H1 (cell line): ENCODE data around the gene SLC2A11. TPM values are rescaled to one million over a fixed set of nuclear protein-coding genes. Genes with fewer than 3 reads are reported as not detected.

Source experiments
- CTCF ChIA-PET: fragments of 300-600 bp; sonication (Branson Sonifier 250); formaldehyde crosslinking; loops from one replicate; lab custom pipeline; 2021; ENCODE audit not compliant: partially characterized antibody; lab: Charles Lee
- POLR2A ChIA-PET: fragments of 300-600 bp; sonication (Branson Sonifier 250); formaldehyde crosslinking; loops from one replicate; lab custom pipeline; 2021; ENCODE audit warnings: inconsistent platforms; ENCODE audit not compliant: partially characterized antibody; lab: Charles Lee
- DNase-seq, 2 experiments: peaks; one replicate each; pipeline versions ENCODE4 v3.0.0 to v3.0.0-alpha.2; 2010 to 2022; ENCODE audit warnings: low spot score in 2 of 2, low read depth in 1 of 2, mixed read lengths in 1 of 2
- FAIRE-seq: peaks from 2 replicates; lab custom pipeline; 2011; peaks lifted over from hg19 to GRCh38; lab: Jason Lieb, UNC
- H2AFZ ChIP-seq: 2 replicates; pipeline ENCODE4 v1.8.1; 2012; ENCODE audit warnings: low read length, inconsistent platforms
- H2AK5ac ChIP-seq: 2 replicates; pipeline ENCODE4 v1.6.1; 2013; ENCODE audit warnings: low read depth, low read length
- H2BK120ac ChIP-seq: replicated peaks from 2 replicates; pipeline ENCODE3; 2013; ENCODE audit warnings: low read depth, low read length, inconsistent platforms
- H2BK12ac ChIP-seq: 2 replicates; pipeline ENCODE4 v1.6.1; 2013; ENCODE audit warnings: low read depth, low read length
- H2BK15ac ChIP-seq: 2 replicates; pipeline ENCODE4 v1.6.1; 2013; ENCODE audit warnings: low read length
- H2BK20ac ChIP-seq: 2 replicates; pipeline ENCODE4 v1.6.1; 2013; ENCODE audit warnings: low read length
- H2BK5ac ChIP-seq: 2 replicates; pipeline ENCODE4 v1.6.1; 2013; ENCODE audit warnings: low read depth, low read length
- H3K14ac ChIP-seq: 2 replicates; pipeline ENCODE4 v1.6.1; 2013; ENCODE audit warnings: inconsistent platforms; ENCODE audit not compliant: insufficient read length
- H3K18ac ChIP-seq: 2 replicates; pipeline ENCODE4 v1.6.1; 2013; ENCODE audit warnings: low read length; ENCODE audit errors: extremely low read depth
- H3K23ac ChIP-seq: 2 replicates; pipeline ENCODE4 v1.6.1; 2013; ENCODE audit warnings: inconsistent platforms; ENCODE audit not compliant: insufficient read length
- H3K23me2 ChIP-seq: 2 replicates; pipeline ENCODE4 v1.6.1; 2013; ENCODE audit warnings: low read depth, low read length
- H3K27ac ChIP-seq: 2 replicates; pipeline ENCODE4 v1.6.1; 2011; ENCODE audit warnings: low read depth, low read length, inconsistent platforms
- H3K27me3 ChIP-seq, 4 experiments: replicated peaks in 1 of 4; 1 replicate in 1 of 4; 2 replicates in 3 of 4; pipeline versions ENCODE4 v1.6.1 to v1.8.1; 2011 to 2013; ENCODE audit warnings: low read length in 3 of 4, mild to moderate bottlenecking in 3 of 4, inconsistent platforms in 2 of 4, mixed read lengths in 2 of 4, moderate library complexity in 1 of 4; ENCODE audit not compliant: control insufficient read depth in 3 of 4, insufficient read depth in 3 of 4; ENCODE audit errors: extremely low read depth in 1 of 4
- H3K36me3 ChIP-seq, 4 experiments: 2 replicates each; pipeline versions ENCODE4 v1.6.1 to v1.8.1; 2011 to 2013; ENCODE audit warnings: mild to moderate bottlenecking in 4 of 4, low read length in 3 of 4, moderate library complexity in 2 of 4, control low read depth in 1 of 4, inconsistent platforms in 1 of 4; ENCODE audit not compliant: insufficient read depth in 4 of 4, control insufficient read depth in 2 of 4
- H3K4ac ChIP-seq: replicated peaks from 2 replicates; pipeline ENCODE3; 2013; ENCODE audit warnings: low read length, low read depth, mixed read lengths, inconsistent platforms; ENCODE audit not compliant: insufficient read length
- H3K4me1 ChIP-seq, 4 experiments: replicated peaks in 1 of 4; 1 replicate in 1 of 4; 2 replicates in 3 of 4; pipeline versions ENCODE4 v1.6.1 to v1.8.1; 2011 to 2013; ENCODE audit warnings: low read length in 3 of 4, inconsistent platforms in 2 of 4, mixed read lengths in 1 of 4; ENCODE audit not compliant: insufficient read depth in 4 of 4, control insufficient read depth in 3 of 4
- H3K4me2 ChIP-seq, 2 experiments: 2 replicates each; pipeline versions ENCODE4 v1.6.1 to v1.8.1; 2011 to 2013; ENCODE audit warnings: low read depth in 2 of 2, low read length in 2 of 2, control low read depth in 1 of 2, inconsistent platforms in 1 of 2, mild to moderate bottlenecking in 1 of 2; ENCODE audit not compliant: insufficient read depth in 1 of 2
- H3K4me3 ChIP-seq, 4 experiments: fragments of 200-600, 300-600 bp in 1 of 4; sonication (generic), shearing (Covaris generic), sonication (Bioruptor Twin) in 1 of 4; 2 replicates each; pipeline versions ENCODE4 v1.5.1 to v1.8.1; 2011 to 2016; ENCODE audit warnings: low read length in 4 of 4, low read depth in 3 of 4, control low read depth in 2 of 4, inconsistent platforms in 2 of 4, mild to moderate bottlenecking in 2 of 4, mixed read lengths in 1 of 4, moderate library complexity in 1 of 4; ENCODE audit not compliant: insufficient read depth in 2 of 4; ENCODE audit errors: extremely low read depth in 1 of 4
- H3K56ac ChIP-seq: replicated peaks from 2 replicates; pipeline ENCODE3; 2013; ENCODE audit warnings: low read depth, mild to moderate bottlenecking, mixed read lengths, low read length, inconsistent platforms; ENCODE audit not compliant: insufficient read length
- H3K79me1 ChIP-seq: 2 replicates; pipeline ENCODE4 v1.6.1; 2013; ENCODE audit warnings: low read depth, low read length, control low read depth
- H3K79me2 ChIP-seq, 2 experiments: 2 replicates each; pipeline versions ENCODE4 v1.6.1 to v1.8.1; 2012 to 2013; ENCODE audit warnings: low read length in 2 of 2, mild to moderate bottlenecking in 2 of 2, inconsistent platforms in 1 of 2; ENCODE audit not compliant: insufficient read depth in 2 of 2, control insufficient read depth in 1 of 2
- H3K9ac ChIP-seq, 4 experiments: replicated peaks in 1 of 4; 1 replicate in 1 of 4; 2 replicates in 3 of 4; pipeline versions ENCODE4 v1.6.1 to v1.8.1; 2011 to 2013; ENCODE audit warnings: low read depth in 3 of 4, low read length in 3 of 4, control low read depth in 2 of 4, mild to moderate bottlenecking in 2 of 4, moderate library complexity in 2 of 4, inconsistent platforms in 1 of 4; ENCODE audit errors: extremely low read depth in 1 of 4
- H3K9me3 ChIP-seq, 2 experiments: 2 replicates each; pipeline versions ENCODE4 v1.6.1 to v1.8.1; 2012 to 2013; ENCODE audit warnings: mild to moderate bottlenecking in 2 of 2, moderate library complexity in 2 of 2, control low read depth in 1 of 2, inconsistent platforms in 1 of 2, low read depth in 1 of 2, low read length in 1 of 2, mixed read lengths in 1 of 2; ENCODE audit not compliant: insufficient read depth in 2 of 2
- H4K20me1 ChIP-seq, 2 experiments: replicated peaks in 1 of 2; 2 replicates each; pipeline versions ENCODE3 to v1.8.1; 2011 to 2013; ENCODE audit warnings: inconsistent platforms in 2 of 2, low read length in 2 of 2, mild to moderate bottlenecking in 1 of 2; ENCODE audit not compliant: insufficient read depth in 2 of 2, control insufficient read depth in 1 of 2
- H4K5ac ChIP-seq: 2 replicates; pipeline ENCODE4 v1.6.1; 2013; ENCODE audit warnings: low read length, low read depth, mixed read lengths, inconsistent platforms; ENCODE audit not compliant: insufficient read length
- H4K8ac ChIP-seq: 2 replicates; pipeline ENCODE4 v1.8.0; 2013; ENCODE audit warnings: mild to moderate bottlenecking, moderate library complexity, low read length, inconsistent platforms; ENCODE audit not compliant: insufficient read depth; ENCODE audit errors: extremely low read depth
- H4K91ac ChIP-seq: replicated peaks from 2 replicates; pipeline ENCODE3; 2013; ENCODE audit warnings: low read length, mixed read lengths, inconsistent platforms; ENCODE audit not compliant: insufficient read length
- CBX5 ChIP-seq: fragments of 300-800, 300-1000 bp; sonication (generic); IDR thresholded peaks from 2 replicates; pipeline ENCODE4 v1.7.1; 2016; ENCODE audit warnings: antibody characterized with exemption, low read length, low read depth
- CBX8 ChIP-seq: fragments of 300-800, 300-1000 bp; sonication (generic); IDR thresholded peaks from 2 replicates; pipeline ENCODE4 v1.7.1; 2016; ENCODE audit warnings: low read depth, low read length, borderline replicate concordance
- CREB1 ChIP-seq: IDR thresholded peaks from 2 replicates; pipeline ENCODE4 v1.6.1; 2012; ENCODE audit warnings: inconsistent platforms
- EZH2 ChIP-seq: fragments of 200-600 bp; sonication (generic); IDR thresholded peaks from 2 replicates; pipeline ENCODE4 v1.7.1; 2012; ENCODE audit warnings: low read depth, mild to moderate bottlenecking, moderate library complexity, low read length, inconsistent platforms; ENCODE audit not compliant: severe bottlenecking
- FOSL1 ChIP-seq: IDR thresholded peaks from 2 replicates; pipeline ENCODE4 v1.6.1; 2011; ENCODE audit warnings: mild to moderate bottlenecking, low read depth, low read length, moderate library complexity; ENCODE audit not compliant: insufficient read depth
- GTF2F1 ChIP-seq: IDR thresholded peaks from 2 replicates; pipeline ENCODE4 v1.6.1; 2012; ENCODE audit warnings: low read depth, low read length, improper control_type of control experiment, borderline replicate concordance
- HDAC6 ChIP-seq: IDR thresholded peaks from one replicate; pipeline ENCODE4 v1.7.1; 2012; ENCODE audit warnings: low read depth, mild to moderate bottlenecking, inconsistent platforms, low read length, moderate library complexity
- NRF1 ChIP-seq: IDR thresholded peaks from 2 replicates; pipeline ENCODE4 v1.6.1; 2011; ENCODE audit warnings: mild to moderate bottlenecking, low read depth, low read length, improper control_type of control experiment
- RBBP5 ChIP-seq: IDR thresholded peaks from 2 replicates; pipeline ENCODE4 v1.7.1; 2012; ENCODE audit warnings: low read depth, mild to moderate bottlenecking, inconsistent platforms, low read length, moderate library complexity, borderline replicate concordance
- SIRT6 ChIP-seq: IDR thresholded peaks from one replicate; pipeline ENCODE4 v1.7.1; 2012; ENCODE audit warnings: low read length, inconsistent platforms
- SP2 ChIP-seq: IDR thresholded peaks from 2 replicates; pipeline ENCODE4 v1.6.1; 2012; ENCODE audit warnings: mild to moderate bottlenecking, low read length, inconsistent platforms
- SUZ12 ChIP-seq: fragments of 200-600 bp; sonication (generic); IDR thresholded peaks from 2 replicates; pipeline ENCODE4 v1.6.1; 2012; ENCODE audit warnings: mild to moderate bottlenecking, inconsistent platforms, low read length, moderate library complexity, mixed read lengths
- TAF1 ChIP-seq: IDR thresholded peaks from 2 replicates; pipeline ENCODE4 v1.6.1; 2011; ENCODE audit warnings: mild to moderate bottlenecking, low read depth, low read length
- WGBS, 2 experiments: shearing (Covaris generic) in 1 of 2; methylation state at CpG; one replicate each; pipeline versions ENCODE4 v1.1.6 to v1.1.7; 2013 to 2015; ENCODE audit warnings: low lambda C conversion rate in 2 of 2, mixed read lengths in 2 of 2, inconsistent platforms in 1 of 2, low coverage in 1 of 2, missing lambda C conversion rate in 1 of 2; ENCODE audit not compliant: insufficient replicate concordance in 2 of 2, insufficient coverage in 1 of 2, insufficient read length in 1 of 2; ENCODE audit errors: extremely low coverage in 1 of 2, missing lambda C conversion rate in 1 of 2; 5-methylcytosine and 5-hydroxymethylcytosine counted together
- polyA plus RNA-seq, 7 experiments: library from polyadenylated mRNA; depleted of rRNA in 3 of 7; stranded (reverse) in 5 of 7; unstranded in 2 of 7; fragments of >200 nt in 5 of 7; fragments of 200-250 nt in 2 of 7; gene quantifications; 1 replicate in 5 of 7; 2 replicates in 1 of 7; 4 replicates in 1 of 7; pipeline versions ENCODE4 v1.2.1 to v1.2.3, GENCODE V29; 2011 to 2013; ENCODE audit warnings: missing spikeins in 2 of 7, mixed read lengths in 2 of 7
- total RNA-seq: library from RNA; stranded (reverse); fragmentation: NEBNext Ultra II Directional; extraction: Animal tissue kit (Norgen Biotek cat#: 25700); gene quantifications from 2 replicates; pipeline ENCODE4 v1.2.1, GENCODE V29; 2021
- TF ChIP-seq, protein P1 (sequence below): IDR thresholded peaks from 2 replicates; pipeline ENCODE4 v1.6.1; 2011; ENCODE audit warnings: low read depth, mild to moderate bottlenecking, low read length; ENCODE audit not compliant: insufficient read depth

The SLC2A11 gene
- total and polyA plus RNA-seq, 2 of the 8 experiments (the other 6 are each of a cell fraction or from before 2014, with no cell fraction given), result 10.7 to 12.5 TPM

DNA sequence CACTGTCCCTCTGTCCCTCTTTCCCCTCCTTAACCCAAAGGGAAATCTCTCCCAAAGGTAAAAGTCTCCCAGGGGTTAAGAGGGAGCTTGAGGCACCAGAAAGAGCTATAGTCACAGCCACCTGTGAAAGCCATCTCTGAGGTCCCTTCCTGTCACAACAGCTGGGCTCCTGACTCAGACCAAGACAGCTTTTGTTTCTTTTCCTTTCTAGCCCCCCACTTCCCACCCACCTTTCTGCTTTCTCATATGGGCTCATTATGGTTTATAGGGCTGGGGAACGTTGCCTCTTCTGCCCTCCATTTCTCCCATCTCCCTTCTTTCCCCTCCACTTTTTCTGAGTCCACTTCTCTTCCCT, 55.6 kb downstream of the SLC2A11 start:
- no peaks in the 10 kb centered on the region for H3K79me2 ChIP-seq
- 0 out of 2 replicates have a peak overlapping the region, but pooled peaks have one; percentile 42 for H2BK12ac ChIP-seq
- peak overlapping the region; percentile 36; the same call in 1 of the 2 replicates for H2BK5ac ChIP-seq
- peak overlapping the region; percentile 74 for H3K27ac ChIP-seq
- peaks cover 1 to 9% (median 6%) of the 10 kb centered on the region in 4 experiments for H3K4me1 ChIP-seq
- peak overlapping the region; percentile 76 for H4K5ac ChIP-seq
- ChIA-PET CTCF (interaction anchor here (0.8 to 1.5 kb wide), 4 partner anchors 11 to 24 kb away, joined by 3 to 6 read pairs (median 4); partner anchors contain the start of gene MIF), POLR2A (interaction anchor here (0.6 to 2.1 kb wide), 8 partner anchors 9 to 205 kb away, joined by 3 to 18 read pairs (median 6); partner anchors contain the start of gene MIF)
- H3K9ac ChIP-seq, result peak overlapping the region; percentile 11 to 93 (median 57)
- no peaks in the 10 kb centered on the region for H3K36me3 ChIP-seq
- H3K27me3 ChIP-seq, result 0 out of 7 replicates have a peak, but pooled peaks cover 0 to 2% (median 0%) of the 10 kb centered on the region in 4 experiments
- no peak overlapping the region for H2BK20ac ChIP-seq
- H2BK15ac ChIP-seq, result no peak overlapping the region; the same call in 1 of the 2 replicates
- no peak overlapping the region for H3K23ac ChIP-seq
- no peak overlapping the region for H2AK5ac ChIP-seq
- H4K20me1 ChIP-seq, result no peaks in the 10 kb centered on the region
- no peak overlapping the region for H2AFZ ChIP-seq
- peak overlapping the region; percentile 51 for H3K56ac ChIP-seq
- peak overlapping the region; percentile 23 for H3K4ac ChIP-seq
- no peak overlapping the region for H2BK120ac ChIP-seq
- H3K4me2 ChIP-seq, result peak overlapping the region; percentile 73 to 84
- peak overlapping the region; percentile 86 for H3K18ac ChIP-seq
- no peak for DNase-seq
- H3K9me3 ChIP-seq, result peaks cover 0 to 6% of the 10 kb centered on the region in 2 experiments; a peak in 1 of 4 replicates
- no peak overlapping the region for H3K14ac ChIP-seq
- WGBS, 2 experiments, result 20% methylated on average over 1 of the region's 1 CpG; no CpG with 5 or more reads in 1 of the 2 experiments
- H3K4me3 ChIP-seq, result peak overlapping the region; percentile 41 to 59 (median 56)
- FAIRE-seq, result no peak
- no peaks in the 10 kb centered on the region for H3K79me1 ChIP-seq
- H4K8ac ChIP-seq, result peak overlapping the region; percentile 84; the same call in 1 of the 2 replicates
- H3K23me2 ChIP-seq, result peaks cover 2% of the 10 kb centered on the region; the same call in 1 of the 2 replicates
- peak overlapping the region; percentile 50 for H4K91ac ChIP-seq
- TF ChIP-seq SUZ12 (no peak), SP2 (no peak), CBX5 (no peak), TAF1 (no peak), NRF1 (no peak), RBBP5 (no peak), SIRT6 (no peak), FOSL1 (no peak), EZH2 (no peak), CBX8 (no peak), CREB1 (no peak), GTF2F1 (no peak), HDAC6 (no peak)
- TF ChIP-seq, protein P1, sequence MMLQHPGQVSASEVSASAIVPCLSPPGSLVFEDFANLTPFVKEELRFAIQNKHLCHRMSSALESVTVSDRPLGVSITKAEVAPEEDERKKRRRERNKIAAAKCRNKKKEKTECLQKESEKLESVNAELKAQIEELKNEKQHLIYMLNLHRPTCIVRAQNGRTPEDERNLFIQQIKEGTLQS, result no peak
